Measurements from ENCODE around the gene PAMR1. TPM values are rescaled to one million over a fixed set of nuclear protein-coding genes. Genes with fewer than 3 reads are reported as not detected.

The PAMR1 gene
- total and polyA plus RNA-seq, 2 of the 8 experiments (the other 6 are each of a cell fraction or from before 2014, with no cell fraction given) = 3.0 to 6.9 TPM

DNA sequence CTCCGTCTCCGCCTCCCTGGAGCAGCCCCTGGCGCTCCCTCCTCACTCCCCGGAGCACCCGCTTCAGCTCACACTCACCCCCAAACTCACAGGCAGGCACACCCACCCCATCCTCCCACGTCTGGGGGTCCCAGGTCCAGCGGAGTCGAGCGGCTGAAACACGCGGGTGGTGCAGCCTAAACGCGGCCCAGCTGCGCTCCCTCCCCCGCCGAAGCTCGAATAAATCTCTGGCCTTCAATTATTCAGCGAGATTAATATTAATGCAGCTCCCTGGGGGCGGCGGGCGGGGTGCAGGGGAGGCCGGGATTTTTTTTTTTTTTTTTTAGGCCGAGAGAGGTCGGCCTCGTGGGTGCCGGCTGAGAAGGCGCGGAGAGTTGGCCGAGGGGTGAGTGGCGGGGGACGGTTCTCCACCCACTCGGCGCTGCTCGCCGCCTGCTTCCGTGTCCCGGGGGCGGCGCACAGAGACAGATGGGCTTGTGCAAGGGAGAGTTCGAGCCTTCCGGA, 105.5 kb downstream of the PAMR1 start (continued):
- TF ChIP-seq NANOG (IDR thresholded peaks at IDR 0.05; ENCODE audit: insufficient read depth, low read depth, low read length, poor library complexity, severe bottlenecking) = no peak
- TF ChIP-seq YY1 (IDR thresholded peaks at IDR 0.05; ENCODE audit: low read depth, low read length) = no peak
- 0 out of 2 replicates have a peak, but pooled peaks have one; percentile 20 for TF ChIP-seq RBBP5 (IDR thresholded peaks at IDR 0.05; ENCODE audit: borderline replicate concordance, low read depth, low read length)
- TF ChIP-seq SIN3A (conservative IDR thresholded peaks at IDR 0.05 in 1 of 2, IDR thresholded peaks at IDR 0.05 in 1 of 2; ENCODE audit: low read depth in 1 of 2, low read length in 2 of 2) = no peak
- TF ChIP-seq KDM1A (IDR thresholded peaks at IDR 0.05; ENCODE audit: borderline replicate concordance, low read length) = no peak
- TF ChIP-seq HDAC6 (IDR thresholded peaks at IDR 0.05; ENCODE audit: low read depth, low read length) = no peak
- no peak for TF ChIP-seq JUND (IDR thresholded peaks at IDR 0.05; ENCODE audit: low read length)
- no peak for TF ChIP-seq RAD21 (IDR thresholded peaks at IDR 0.05 in 1 of 2, conservative IDR thresholded peaks at IDR 0.05 in 1 of 2; ENCODE audit: low read depth in 2 of 2, low read length in 2 of 2)
- TF ChIP-seq CHD1 (IDR thresholded peaks at IDR 0.05; ENCODE audit: low read depth, low read length) = no peak
- peak; percentile 49 for TF ChIP-seq KDM4A (IDR thresholded peaks at IDR 0.05; ENCODE audit: low read depth, low read length, severe bottlenecking)
- no peak for TF ChIP-seq KDM5A (IDR thresholded peaks at IDR 0.05; ENCODE audit: low read length)
- TF ChIP-seq BRCA1 (IDR thresholded peaks at IDR 0.05; ENCODE audit: low read depth, low read length) = no peak
- no peak for TF ChIP-seq FOSL1 (IDR thresholded peaks at IDR 0.05; ENCODE audit: insufficient read depth, low read depth, low read length)
- TF ChIP-seq SUZ12 (IDR thresholded peaks at IDR 0.05; ENCODE audit: low read length) = peak; percentile 33
- no peak for TF ChIP-seq TAF1 (IDR thresholded peaks at IDR 0.05; ENCODE audit: low read depth, low read length)
- no peak for TF ChIP-seq TCF12 (IDR thresholded peaks at IDR 0.05; ENCODE audit: low read depth, low read length)
- TF ChIP-seq, protein P1, sequence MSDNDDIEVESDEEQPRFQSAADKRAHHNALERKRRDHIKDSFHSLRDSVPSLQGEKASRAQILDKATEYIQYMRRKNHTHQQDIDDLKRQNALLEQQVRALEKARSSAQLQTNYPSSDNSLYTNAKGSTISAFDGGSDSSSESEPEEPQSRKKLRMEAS (IDR thresholded peaks at IDR 0.05) = no peak
- TF ChIP-seq CREB1 (IDR thresholded peaks at IDR 0.05) = no peak
- TF ChIP-seq ZNF274 (IDR thresholded peaks at IDR 0.05; ENCODE audit: borderline replicate concordance, extremely low read depth, low read length) = no peak
- no peak for TF ChIP-seq TAF7 (optimal IDR thresholded peaks at IDR 0.05; ENCODE audit: borderline replicate concordance, low read depth, low read length)
- no peak for TF ChIP-seq RXRA (IDR thresholded peaks at IDR 0.05; ENCODE audit: insufficient read depth, low read depth, low read length)

Data from H1 (cell line).